GM18907 (cell line): ENCODE results near the gene COPZ2.
"Not testable (repeated sequence)": the region's sequence is repeated elsewhere in the genome, so short reads cannot be mapped to it uniquely, and the experiment has no call there.

ENCODE experiments used
- ATAC-seq: cut with Tn5 transposase; IDR thresholded peaks from one replicate; pipeline ENCODE4 v1.9.1; 2021; ENCODE audit warnings: mild to moderate bottlenecking, moderate library complexity; ENCODE audit not compliant: unreplicated experiment

The COPZ2 gene

DNA sequence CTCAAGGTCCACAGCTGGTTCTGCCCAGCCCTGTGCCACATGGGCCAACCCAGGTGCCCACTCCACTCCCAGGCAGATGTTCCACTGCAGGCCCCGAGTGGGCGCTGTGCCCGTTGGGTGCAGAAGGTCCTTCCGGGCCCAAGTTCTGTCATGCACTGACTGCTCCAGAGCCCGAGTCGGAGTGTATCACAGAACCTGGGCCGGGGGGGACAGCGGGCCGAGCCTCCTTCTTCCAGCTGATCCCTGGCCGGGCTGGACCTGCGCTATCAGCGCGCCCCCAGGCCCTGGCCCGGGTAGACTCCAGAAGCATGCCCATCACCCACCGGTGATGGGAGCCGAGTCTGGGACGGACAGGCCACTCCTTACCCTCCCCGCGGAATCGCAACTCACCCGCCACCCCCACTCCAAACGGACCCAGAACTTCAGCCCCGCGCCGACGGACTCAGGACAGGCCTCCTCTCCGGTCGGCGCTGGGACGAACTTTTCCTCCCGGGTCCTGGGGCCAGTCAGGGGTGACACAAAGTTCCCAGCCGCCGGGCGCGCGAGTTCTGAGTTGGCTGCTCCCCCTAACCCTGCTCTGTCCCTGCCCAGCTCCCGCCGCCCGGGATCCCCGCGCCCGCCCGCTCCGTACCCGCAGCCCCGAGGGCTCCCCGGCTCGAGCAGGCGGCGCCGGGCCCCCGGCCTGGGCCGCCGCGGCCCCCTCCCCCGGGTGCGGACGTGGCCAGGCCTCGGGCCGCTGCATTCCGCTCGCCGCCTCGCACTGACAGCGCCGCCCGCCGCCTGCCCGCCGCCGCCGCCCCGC is at the start of gene COPZ2:
Gene COPZ2 (minus strand): TSS at position 762 of the 802 bp plus-strand sequence. CDS start 20 bp downstream, at position 742.
- peak; percentile 55 for ATAC-seq

DNA sequence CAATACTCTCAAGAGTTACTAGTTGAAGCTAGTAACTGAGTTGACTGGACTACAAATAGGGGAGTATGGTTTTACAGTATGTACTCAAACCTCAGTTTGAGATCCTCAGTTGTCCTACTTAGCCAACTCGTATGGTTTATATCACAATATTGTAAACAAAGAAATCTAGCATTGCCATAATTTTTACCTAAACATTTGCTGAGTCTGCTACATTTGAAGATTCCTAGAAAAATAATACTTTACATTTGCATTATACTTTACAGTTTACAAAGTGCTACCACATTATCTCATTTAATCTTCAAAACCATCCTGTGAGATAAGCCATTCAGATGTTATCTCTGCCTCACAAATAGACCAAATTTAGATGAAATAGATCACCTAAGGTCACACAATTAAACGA is 47.3 kb upstream of the COPZ2 start:
- no peak for ATAC-seq

DNA sequence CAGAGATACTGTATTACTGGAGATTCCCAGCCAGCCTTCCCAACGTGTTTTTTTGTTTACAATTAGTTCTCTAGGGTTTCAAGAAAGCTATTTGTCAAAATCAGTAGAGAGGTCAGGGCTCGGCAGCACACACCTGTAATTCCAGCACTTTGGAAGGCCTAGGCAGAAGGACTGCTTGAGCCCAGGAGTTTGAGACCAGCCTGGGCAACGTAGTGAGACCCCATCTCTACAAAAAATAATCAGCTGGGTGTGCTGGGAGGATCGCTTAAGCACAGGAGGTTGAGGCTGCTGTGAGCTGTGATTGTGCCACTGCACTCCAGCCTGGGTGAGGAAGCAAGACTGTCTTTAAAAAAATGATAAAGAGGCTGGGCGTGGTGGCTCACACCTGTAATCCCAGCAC is 44.3 kb upstream of the COPZ2 start:
- no peak for ATAC-seq

DNA sequence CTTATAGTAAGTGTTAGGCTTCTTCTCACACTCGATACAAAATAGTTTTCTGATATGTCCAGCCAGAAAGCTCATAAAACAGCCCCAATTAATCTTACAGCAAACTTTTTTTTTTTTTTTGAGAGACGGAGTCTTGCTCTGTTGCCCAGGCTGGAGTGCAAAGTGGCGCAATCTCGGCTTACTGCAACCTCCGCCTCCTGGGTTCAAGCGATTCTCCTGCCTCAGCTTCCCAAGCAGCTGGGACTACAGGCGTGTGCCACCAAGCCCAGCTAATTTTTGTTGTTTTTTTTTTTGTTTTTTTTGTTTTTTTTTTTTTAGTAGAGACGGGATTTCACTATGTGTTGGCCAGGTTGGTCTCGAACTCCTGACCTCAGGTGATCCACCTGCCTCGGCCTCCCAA is 39.6 kb upstream of the COPZ2 start:
- ATAC-seq = not testable (repeated sequence)

DNA sequence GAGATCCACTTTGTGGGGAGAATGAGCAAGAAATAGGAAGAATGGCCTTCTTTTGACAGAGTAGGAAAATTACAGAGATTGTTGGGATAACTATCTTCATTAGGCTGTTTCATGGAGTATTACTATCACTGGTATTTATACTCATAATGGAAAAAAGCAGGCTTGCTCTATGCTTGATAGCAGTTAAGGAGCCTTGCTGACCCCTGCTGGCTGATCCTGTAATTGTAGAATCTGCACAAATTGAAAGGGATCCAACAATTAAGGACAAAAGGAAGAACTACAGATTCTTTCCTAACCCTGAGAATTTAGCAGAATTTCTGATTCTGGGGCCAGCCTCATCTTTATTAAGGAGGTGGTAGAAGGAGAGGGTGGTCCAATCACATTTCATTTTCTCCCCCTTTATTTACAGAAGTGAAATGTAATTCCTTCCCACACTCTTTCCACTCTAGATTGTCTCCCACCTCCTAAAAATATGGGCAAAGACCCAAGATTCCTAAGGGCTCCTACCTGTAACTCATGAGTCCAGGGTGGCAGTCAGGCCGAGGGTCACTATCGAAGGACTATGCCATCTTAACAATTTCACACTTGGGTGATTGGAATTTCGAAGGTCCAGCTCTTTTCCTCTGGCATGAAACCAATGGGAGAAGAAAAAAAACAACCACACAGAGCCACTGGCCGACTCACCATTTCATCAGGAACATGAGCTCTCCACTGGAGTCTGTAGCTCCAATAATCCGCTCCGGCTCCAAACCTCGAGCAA is 36.9 kb upstream of the COPZ2 start:
- no peak for ATAC-seq

GRCh38 chr17:48073566-48074094 is 36.0 kb upstream of the COPZ2 start:
- not testable (repeated sequence) for ATAC-seq

GRCh38 chr17:48072811-48073210 is 35.2 kb upstream of the COPZ2 start:
- ATAC-seq = not testable (repeated sequence)

GRCh38 chr17:48071654-48072053 is 34.1 kb upstream of the COPZ2 start:
- ATAC-seq = no peak

GRCh38 chr17:48070195-48070594 is 32.6 kb upstream of the COPZ2 start:
- ATAC-seq = no peak

DNA sequence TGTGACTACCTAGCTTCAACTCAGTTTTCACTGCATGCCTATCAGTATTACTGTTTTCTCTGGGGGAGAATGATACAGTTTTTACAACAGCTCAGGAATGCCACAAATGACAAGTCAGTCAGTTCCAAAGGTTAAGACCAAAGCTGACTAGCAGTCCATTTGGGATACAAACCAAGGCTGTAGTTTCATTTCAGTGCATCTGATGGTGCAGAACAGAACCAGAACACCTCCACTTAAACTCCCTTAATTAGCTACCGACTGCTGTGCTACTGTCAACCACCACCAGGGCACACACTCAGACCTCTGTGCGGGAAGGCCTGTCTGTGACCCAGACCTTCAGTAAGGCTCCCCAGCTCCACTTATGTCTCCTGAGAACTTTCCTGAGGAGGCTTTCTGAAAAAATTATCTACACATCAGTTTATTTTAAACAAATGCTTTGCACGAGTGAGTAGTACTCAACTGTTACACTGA is 30.9 kb upstream of the COPZ2 start:
- ATAC-seq = no peak

- ATAC-seq = not testable (repeated sequence)
These were observed 30.2 kb upstream of the COPZ2 start for GRCh38 chr17:48067808-48068207.

GRCh38 chr17:48067245-48067644 is 29.6 kb upstream of the COPZ2 start:
- ATAC-seq = no peak

DNA sequence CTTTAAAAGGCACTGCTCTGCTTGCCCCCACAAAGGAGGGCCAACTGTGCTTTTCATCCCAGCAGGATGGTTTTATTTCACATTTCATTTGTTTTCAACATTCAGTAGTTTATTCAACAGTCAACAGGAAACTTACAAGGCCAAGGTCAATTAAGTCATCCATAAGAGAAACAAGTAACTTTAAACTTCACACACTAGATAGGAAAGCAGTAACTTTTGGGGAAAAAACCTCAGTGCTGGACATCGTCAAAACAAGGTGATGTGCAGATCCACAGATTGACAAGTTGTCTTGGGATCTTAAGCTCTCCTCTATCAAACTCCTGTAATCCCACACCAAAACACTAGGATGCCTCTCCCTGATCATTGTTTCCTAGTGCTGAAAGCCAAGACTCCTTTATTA is 29.1 kb upstream of the COPZ2 start:
- ATAC-seq = no peak

DNA sequence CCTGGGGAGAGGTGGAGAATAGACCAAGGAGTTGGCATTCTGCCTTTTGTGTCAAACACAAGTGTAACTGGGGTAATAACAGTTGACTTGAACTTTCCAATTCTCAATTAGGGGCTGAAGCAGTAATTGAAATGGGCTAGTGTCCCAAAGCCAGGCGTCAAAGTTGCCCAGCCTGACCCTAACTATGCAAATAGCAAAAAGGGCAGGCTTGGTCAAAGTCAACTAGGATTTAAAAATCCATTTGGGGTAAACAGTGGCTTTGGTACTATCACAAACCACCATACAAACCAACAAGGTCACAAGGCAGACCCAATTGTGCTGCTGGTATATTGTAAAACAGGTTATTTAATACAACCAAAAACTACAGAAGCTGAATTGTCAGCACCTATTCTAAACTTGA is 28.6 kb upstream of the COPZ2 start:
- no peak for ATAC-seq

DNA sequence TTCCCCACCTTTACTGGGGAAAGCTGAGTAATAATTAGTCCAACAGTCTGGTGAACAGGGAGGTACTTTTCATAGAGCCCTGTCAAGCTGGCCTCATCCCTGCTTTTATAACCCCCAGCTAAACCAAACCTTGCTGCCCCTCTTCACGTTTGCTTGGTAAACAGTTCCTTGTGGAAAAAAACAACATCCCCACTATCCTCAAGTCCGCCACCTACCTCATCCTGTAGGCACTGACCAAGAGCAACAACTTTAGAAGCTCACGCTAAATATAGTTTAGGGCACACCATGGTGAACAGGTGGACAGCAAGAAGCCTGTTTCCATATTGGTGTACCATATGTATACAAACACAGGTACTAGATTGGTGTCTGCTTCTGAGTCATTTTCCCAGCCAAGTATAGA is 27.0 kb upstream of the COPZ2 start:
- ATAC-seq = no peak

DNA sequence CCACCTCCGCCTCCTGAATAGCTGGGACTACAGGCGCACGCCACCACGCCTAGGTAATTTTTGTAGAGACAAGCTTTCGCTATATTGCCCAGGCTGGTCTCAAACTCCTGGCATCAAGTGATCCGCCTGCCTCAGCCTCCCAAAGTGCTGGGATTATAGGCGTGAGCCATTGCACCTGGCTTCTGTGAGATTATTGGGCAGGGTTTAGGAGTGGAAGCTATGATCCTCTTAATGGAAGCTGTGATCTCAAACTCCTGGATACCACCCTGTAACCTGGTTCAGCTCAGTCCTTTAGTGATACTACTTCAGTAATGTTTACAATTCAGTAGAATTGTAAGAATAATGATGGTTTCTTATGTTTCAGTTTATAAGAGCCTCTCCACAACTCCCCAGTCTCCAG is 24.7 kb upstream of the COPZ2 start:
- no peak for ATAC-seq

DNA sequence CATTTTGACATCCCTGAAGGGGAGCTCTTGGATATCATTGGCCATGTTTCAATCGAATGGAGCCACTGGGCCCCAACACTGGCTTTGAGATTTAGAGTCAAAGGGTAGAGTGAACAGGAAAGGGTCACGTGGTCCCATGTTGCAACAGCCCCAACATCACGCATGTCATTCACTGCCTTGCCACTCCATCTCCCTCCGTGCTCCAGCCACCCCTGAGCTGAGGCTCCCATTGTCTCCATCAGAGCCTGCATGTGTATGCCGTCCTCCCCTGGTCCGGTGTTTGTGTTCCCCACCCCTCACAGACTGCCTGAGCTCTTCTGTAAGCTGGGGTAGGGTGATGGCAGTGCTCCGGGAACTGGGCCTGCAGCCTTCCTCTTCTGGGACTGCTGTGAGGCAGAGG is 22.7 kb upstream of the COPZ2 start:
- ATAC-seq = no peak

GRCh38 chr17:48059125-48059668 is 21.6 kb upstream of the COPZ2 start:
- ATAC-seq = no peak

GRCh38 chr17:48058393-48059124 is 21.0 kb upstream of the COPZ2 start:
- ATAC-seq = no peak

DNA sequence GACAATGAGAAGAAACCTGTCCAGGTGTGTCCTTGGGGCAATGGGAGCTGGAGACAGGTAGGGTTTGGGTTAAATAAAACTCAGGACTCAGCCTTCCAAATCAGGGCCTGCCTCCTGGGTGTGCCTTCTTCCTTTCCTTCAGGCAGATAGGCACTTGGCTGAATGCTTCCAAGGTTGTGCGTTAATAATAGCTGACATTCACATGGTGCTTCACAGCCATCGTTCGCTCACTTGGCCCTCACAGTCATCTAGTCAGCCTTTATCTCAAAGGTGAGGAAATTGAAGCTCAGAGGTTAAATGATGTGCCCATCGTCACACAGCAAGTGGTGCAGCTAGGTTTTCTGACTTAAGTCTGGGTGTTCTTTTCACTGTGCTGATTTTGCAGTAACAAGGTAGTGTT is 20.0 kb upstream of the COPZ2 start:
- ATAC-seq = no peak

GRCh38 chr17:48056879-48057278 is 19.3 kb upstream of the COPZ2 start:
- no peak for ATAC-seq
